HFFc6 (cell line): ENCODE results near the gene MCC. TPM values are rescaled to one million over a fixed set of nuclear protein-coding genes. Genes with fewer than 3 reads are reported as not detected.

Experiments
- DNase-seq: peaks from one replicate; pipeline ENCODE4 v3.0.0-alpha.2; 2018
- H3K27ac Mint-ChIP-seq: 2 replicates; pipeline ENCODE4 v1.8.0; 2020; ENCODE audit warnings: mild to moderate bottlenecking, mixed read lengths
- H3K27me3 Mint-ChIP-seq: 2 replicates; pipeline ENCODE4 v1.8.0; 2021; ENCODE audit warnings: mild to moderate bottlenecking, moderate library complexity, mixed read lengths; ENCODE audit not compliant: insufficient read depth
- H3K36me3 Mint-ChIP-seq: 2 replicates; pipeline ENCODE4 v1.8.0; 2021; ENCODE audit warnings: low read depth, mixed read lengths
- H3K4me1 Mint-ChIP-seq: 2 replicates; pipeline ENCODE4 v1.8.0; 2020; ENCODE audit warnings: low read depth, mixed read lengths
- H3K4me3 Mint-ChIP-seq: 2 replicates; pipeline ENCODE4 v1.8.0; 2020; ENCODE audit warnings: mild to moderate bottlenecking, moderate library complexity, mixed read lengths
- H3K9me3 Mint-ChIP-seq: 2 replicates; pipeline ENCODE4 v1.8.0; 2020; ENCODE audit warnings: mild to moderate bottlenecking, mixed read lengths
- total RNA-seq, 6 experiments: library from RNA; stranded (reverse); fragmentation: NEBNext Ultra II Directional; extraction: Animal tissue kit (Norgen Biotek cat#: 25700); gene quantifications; 2 replicates in 1 of 6; 3 replicates in 5 of 6; pipeline ENCODE4 v1.2.3, GENCODE V29; 2021
- TF ChIP-seq, protein P1 (sequence below): fragments of 200-600 bp; sonication (generic); IDR thresholded peaks from 2 replicates; pipeline ENCODE4 v1.5.0; 2021; ENCODE audit warnings: antibody characterized with exemption, mild to moderate bottlenecking

Gene MCC
- total RNA-seq, 6 experiments from 2014 or later, result 2.5 to 4.9 (median 3.0) TPM

DNA sequence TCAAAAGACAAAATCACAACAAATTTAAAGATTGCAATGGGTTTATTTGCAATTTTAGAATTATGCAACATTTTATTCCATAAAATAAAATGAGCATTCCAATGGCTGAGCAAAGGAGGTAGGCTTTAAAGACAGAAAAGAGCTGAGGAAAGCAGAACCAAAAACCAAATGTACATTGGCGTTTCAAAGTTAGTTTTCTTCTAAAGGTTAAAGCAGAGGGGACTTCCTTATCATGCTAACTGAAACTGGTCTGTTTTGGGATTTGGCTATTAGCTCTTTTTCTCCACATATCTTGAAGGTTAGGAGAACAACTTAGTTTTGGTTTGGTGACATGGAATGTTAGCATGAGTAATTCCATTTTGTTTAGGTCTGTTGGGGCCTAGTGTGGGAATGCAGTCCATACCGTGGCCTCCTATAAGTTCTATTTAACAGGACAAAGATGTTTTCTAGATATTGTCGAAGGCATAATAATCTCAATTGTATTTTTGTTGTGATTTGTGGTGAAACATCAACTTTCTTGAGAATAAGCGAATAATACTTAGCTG, 491.4 kb downstream of the MCC start:
- no peaks in the 10 kb centered on the region for H3K27me3 Mint-ChIP-seq
- TF ChIP-seq, protein P1, sequence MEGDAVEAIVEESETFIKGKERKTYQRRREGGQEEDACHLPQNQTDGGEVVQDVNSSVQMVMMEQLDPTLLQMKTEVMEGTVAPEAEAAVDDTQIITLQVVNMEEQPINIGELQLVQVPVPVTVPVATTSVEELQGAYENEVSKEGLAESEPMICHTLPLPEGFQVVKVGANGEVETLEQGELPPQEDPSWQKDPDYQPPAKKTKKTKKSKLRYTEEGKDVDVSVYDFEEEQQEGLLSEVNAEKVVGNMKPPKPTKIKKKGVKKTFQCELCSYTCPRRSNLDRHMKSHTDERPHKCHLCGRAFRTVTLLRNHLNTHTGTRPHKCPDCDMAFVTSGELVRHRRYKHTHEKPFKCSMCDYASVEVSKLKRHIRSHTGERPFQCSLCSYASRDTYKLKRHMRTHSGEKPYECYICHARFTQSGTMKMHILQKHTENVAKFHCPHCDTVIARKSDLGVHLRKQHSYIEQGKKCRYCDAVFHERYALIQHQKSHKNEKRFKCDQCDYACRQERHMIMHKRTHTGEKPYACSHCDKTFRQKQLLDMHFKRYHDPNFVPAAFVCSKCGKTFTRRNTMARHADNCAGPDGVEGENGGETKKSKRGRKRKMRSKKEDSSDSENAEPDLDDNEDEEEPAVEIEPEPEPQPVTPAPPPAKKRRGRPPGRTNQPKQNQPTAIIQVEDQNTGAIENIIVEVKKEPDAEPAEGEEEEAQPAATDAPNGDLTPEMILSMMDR, result no peak
- H3K36me3 Mint-ChIP-seq, result peaks cover 3% of the 10 kb centered on the region; the same call in 1 of the 2 replicates
- no peak for DNase-seq
- H3K4me3 Mint-ChIP-seq, result no peak overlapping the region
- peaks cover 23% of the 10 kb centered on the region for H3K4me1 Mint-ChIP-seq
- no peaks in the 10 kb centered on the region for H3K9me3 Mint-ChIP-seq
- H3K27ac Mint-ChIP-seq, result peak overlapping the region; percentile 51

DNA sequence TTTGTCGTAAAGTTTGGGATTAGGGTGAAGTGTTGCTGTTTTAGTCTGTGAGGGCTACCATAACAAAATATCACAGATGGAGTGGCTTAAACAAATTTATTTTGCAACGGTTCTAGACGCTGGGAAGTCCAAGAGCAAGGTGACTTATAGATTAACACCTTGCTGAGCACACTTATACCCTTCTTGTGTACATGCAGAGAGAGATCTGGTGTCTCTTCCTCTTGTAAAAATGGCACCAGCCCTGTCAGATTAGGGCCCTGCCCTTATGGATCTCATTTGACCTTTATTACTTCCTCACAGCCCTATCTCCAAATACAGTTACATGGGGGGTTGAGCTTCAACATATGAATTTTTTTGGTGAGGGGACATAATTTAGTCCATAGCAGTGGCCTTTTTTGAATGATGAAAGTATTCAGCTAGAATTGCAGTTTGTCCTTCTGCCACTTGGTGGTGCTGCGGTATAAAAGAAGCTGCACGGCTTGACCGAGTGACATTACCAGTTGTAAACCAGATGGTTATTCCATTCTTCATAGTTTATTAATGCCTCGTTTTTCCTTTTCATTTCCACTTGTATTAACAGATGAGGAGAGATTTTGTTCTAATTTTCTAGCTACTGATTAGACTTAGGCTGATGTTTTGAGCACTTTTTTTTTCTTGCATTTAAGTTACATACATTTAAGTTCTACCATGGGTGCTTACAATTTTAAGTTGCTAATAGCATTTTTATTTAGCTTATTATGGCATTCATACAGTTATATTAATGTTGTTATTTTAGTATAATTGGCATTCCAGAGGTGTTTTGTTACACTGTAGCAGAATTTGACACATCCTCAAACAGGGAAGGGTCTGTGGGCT, 492.3 kb downstream of the MCC start:
- TF ChIP-seq, protein P1, result peak; percentile 97
- Mint-ChIP-seq H3K4me1 (peaks cover 23% of the 10 kb centered on the region), H3K27me3 (no peaks in the 10 kb centered on the region), H3K36me3 (no peaks in the 10 kb centered on the region), H3K9me3 (no peaks in the 10 kb centered on the region), H3K4me3 (no peak overlapping the region), H3K27ac (peak overlapping the region; percentile 51; the same call in 1 of the 2 replicates)
- DNase-seq, result peak; percentile 56

GRCh38 chr5:112986224-112986623, 502.0 kb downstream of the MCC start:
- H3K9me3 Mint-ChIP-seq, result no peaks in the 10 kb centered on the region
- TF ChIP-seq, protein P1, result no peak
- H3K4me3 Mint-ChIP-seq, result no peak overlapping the region
- peaks cover 18% of the 10 kb centered on the region for H3K36me3 Mint-ChIP-seq
- H3K27me3 Mint-ChIP-seq, result no peaks in the 10 kb centered on the region; the same call in 1 of the 2 replicates
- no peak for DNase-seq
- H3K27ac Mint-ChIP-seq, result no peak overlapping the region
- H3K4me1 Mint-ChIP-seq, result peaks cover 28% of the 10 kb centered on the region

- TF ChIP-seq, protein P1, result no peak
- peak overlapping the region; percentile 2; the same call in 1 of the 2 replicates for H3K27ac Mint-ChIP-seq
- H3K27me3 Mint-ChIP-seq, result no peaks in the 10 kb centered on the region; the same call in 1 of the 2 replicates
- H3K4me1 Mint-ChIP-seq, result peaks cover 56% of the 10 kb centered on the region
- no peak overlapping the region for H3K4me3 Mint-ChIP-seq
- no peaks in the 10 kb centered on the region for H3K9me3 Mint-ChIP-seq
- H3K36me3 Mint-ChIP-seq, result peaks cover 16% of the 10 kb centered on the region
- DNase-seq, result no peak
Measured at GRCh38 chr5:112983363-112983762, 504.9 kb downstream of the MCC start.

- Mint-ChIP-seq H3K27ac (peak overlapping the region; percentile 42), H3K36me3 (peaks cover 16% of the 10 kb centered on the region), H3K4me1 (peaks cover 75% of the 10 kb centered on the region), H3K9me3 (no peaks in the 10 kb centered on the region), H3K4me3 (peak overlapping the region; percentile 99), H3K27me3 (no peaks in the 10 kb centered on the region; the same call in 1 of the 2 replicates)
- no peak for DNase-seq
- TF ChIP-seq, protein P1, result no peak
Measured at GRCh38 chr5:112979723-112980122, 508.5 kb downstream of the MCC start.
